GM12875 (cell line): ENCODE results near the gene ASCC1.

Experiments
- H3K4me3 ChIP-seq: one replicate; pipeline ENCODE4 v1.5.1; 2011; ENCODE audit warnings: low read depth, low read length, control low read depth
- CTCF ChIP-seq: IDR thresholded peaks from 2 replicates; pipeline ENCODE4 v1.5.1; 2011; ENCODE audit warnings: low read depth, mild to moderate bottlenecking, control low read depth, inconsistent platforms, low read length, moderate library complexity, borderline replicate concordance; ENCODE audit not compliant: insufficient read depth

Gene ASCC1

GRCh38 chr10:72200883-72201282 lies 15.2 kb downstream of the ASCC1 start:
- no peak for TF ChIP-seq CTCF

GRCh38 chr10:72194949-72195348 lies 21.1 kb downstream of the ASCC1 start:
- H3K4me3 ChIP-seq: no peak overlapping the region
- TF ChIP-seq CTCF: no peak

More at GRCh38 chr10:72200883-72201282, 15.2 kb downstream of the ASCC1 start:
- H3K4me3 ChIP-seq: no peak overlapping the region

GRCh38 chr10:72186982-72187330 lies 29.1 kb downstream of the ASCC1 start:
- no peak for TF ChIP-seq CTCF
- no peak overlapping the region for H3K4me3 ChIP-seq

GRCh38 chr10:72186258-72186981 lies 29.7 kb downstream of the ASCC1 start:
- no peak for TF ChIP-seq CTCF

GRCh38 chr10:72184156-72184555 lies 31.9 kb downstream of the ASCC1 start:
- H3K4me3 ChIP-seq: no peak overlapping the region
- no peak for TF ChIP-seq CTCF

More at GRCh38 chr10:72186258-72186981, 29.7 kb downstream of the ASCC1 start:
- no peak overlapping the region for H3K4me3 ChIP-seq

- no peak overlapping the region for H3K4me3 ChIP-seq
- no peak for TF ChIP-seq CTCF
Observed at GRCh38 chr10:72177454-72177853, 38.6 kb downstream of the ASCC1 start.

GRCh38 chr10:72176701-72177100 lies 39.4 kb downstream of the ASCC1 start:
- no peak overlapping the region for H3K4me3 ChIP-seq
- no peak for TF ChIP-seq CTCF
